Suprapubic skin (tissue), 4 donors: ENCODE data around the gene TCF12. TPM values are rescaled to one million over a fixed set of nuclear protein-coding genes. Genes with fewer than 3 reads are reported as not detected.
"Not testable (repeated sequence)": the region's sequence is repeated elsewhere in the genome, so short reads cannot be mapped to it uniquely, and the experiment has no call there.

ENCODE experiments used
- DNase-seq, 2 donors: peaks; one replicate each; pipeline ENCODE4 v3.0.0-alpha.2; 2019; ENCODE audit warnings: low spot score in 2 of 2
- H3K27ac ChIP-seq: fragments of 200-600 bp; sonication (generic); one replicate; pipeline ENCODE4 v1.5.1; 2019
- H3K27me3 ChIP-seq: fragments of 200-600 bp; sonication (generic); one replicate; pipeline ENCODE4 v1.5.1; 2019
- H3K36me3 ChIP-seq: fragments of 200-600 bp; sonication (generic); one replicate; pipeline ENCODE4 v1.5.1; 2019
- H3K4me1 ChIP-seq: fragments of 200-600 bp; sonication (generic); one replicate; pipeline ENCODE4 v1.5.1; 2019
- H3K4me3 ChIP-seq: fragments of 200-600 bp; sonication (generic); one replicate; pipeline ENCODE4 v1.5.1; 2019; ENCODE audit warnings: mild to moderate bottlenecking
- H3K9me3 ChIP-seq: fragments of 200-600 bp; sonication (generic); one replicate; pipeline ENCODE4 v1.5.1; 2019
- EP300 ChIP-seq: sonication (generic); formaldehyde crosslinking; IDR thresholded peaks from one replicate; pipeline ENCODE4 v1.6.1; 2017; ENCODE audit warnings: antibody characterized with exemption
- POLR2A ChIP-seq, 2 donors: fragments of 450-650 bp; IDR thresholded peaks; one replicate each; pipeline ENCODE4 v1.6.1; 2017; ENCODE audit warnings: antibody characterized with exemption in 2 of 2, mild to moderate bottlenecking in 2 of 2, moderate library complexity in 2 of 2
- POLR2AphosphoS5 ChIP-seq, 3 donors: sonication (generic); formaldehyde crosslinking; IDR thresholded peaks; one replicate each; pipeline ENCODE4 v1.6.1; 2017; ENCODE audit warnings: antibody characterized with exemption in 3 of 3
- WGBS: methylation state at CpG from one replicate; pipeline ENCODE4 v1.1.5; 2018; 5-methylcytosine and 5-hydroxymethylcytosine counted together
- total RNA-seq, 4 donors: library from RNA; depleted of rRNA; stranded (reverse); fragments of >200 nt; gene quantifications; one replicate each; pipeline ENCODE4 v1.1.0, GENCODE V29; 2016
- TF ChIP-seq, protein P1 (sequence below), 2 donors: fragments of 200-600 bp in 1 of 2; fragments of 450-650 bp in 1 of 2; sonication (generic) in 1 of 2; IDR thresholded peaks; one replicate each; pipeline ENCODE4 v1.5.1; 2016 to 2019; ENCODE audit warnings: antibody characterized with exemption in 2 of 2, mild to moderate bottlenecking in 1 of 2, moderate library complexity in 1 of 2

Gene TCF12
- total RNA-seq, 4 donors from 2014 or later = 91.3 to 118 (median 105) TPM

DNA sequence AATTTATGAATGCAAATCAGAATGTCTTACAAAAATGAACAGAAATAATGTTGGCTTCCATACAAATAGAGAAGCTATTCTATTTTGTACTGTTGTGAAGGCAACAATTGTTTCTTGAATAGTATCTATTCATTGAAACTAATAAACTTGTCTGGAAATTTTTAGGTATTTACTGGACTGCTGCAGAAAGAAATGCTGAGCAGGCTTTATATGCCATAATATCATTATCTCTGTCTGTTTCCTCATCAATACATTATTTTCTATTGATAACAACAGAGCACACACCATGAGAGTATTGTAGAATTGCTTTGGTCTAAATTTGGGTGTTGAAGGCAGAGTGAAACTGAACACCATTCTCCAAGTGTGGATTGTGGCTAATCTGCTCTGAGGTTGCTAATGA lies 241.3 kb downstream of the TCF12 start:
- no peaks in the 10 kb centered on the region for H3K27me3 ChIP-seq
- no peak overlapping the region for H3K4me3 ChIP-seq
- no peak overlapping the region for H3K27ac ChIP-seq
- no peak for TF ChIP-seq POLR2AphosphoS5 (IDR thresholded peaks at IDR 0.05)
- TF ChIP-seq, protein P1, sequence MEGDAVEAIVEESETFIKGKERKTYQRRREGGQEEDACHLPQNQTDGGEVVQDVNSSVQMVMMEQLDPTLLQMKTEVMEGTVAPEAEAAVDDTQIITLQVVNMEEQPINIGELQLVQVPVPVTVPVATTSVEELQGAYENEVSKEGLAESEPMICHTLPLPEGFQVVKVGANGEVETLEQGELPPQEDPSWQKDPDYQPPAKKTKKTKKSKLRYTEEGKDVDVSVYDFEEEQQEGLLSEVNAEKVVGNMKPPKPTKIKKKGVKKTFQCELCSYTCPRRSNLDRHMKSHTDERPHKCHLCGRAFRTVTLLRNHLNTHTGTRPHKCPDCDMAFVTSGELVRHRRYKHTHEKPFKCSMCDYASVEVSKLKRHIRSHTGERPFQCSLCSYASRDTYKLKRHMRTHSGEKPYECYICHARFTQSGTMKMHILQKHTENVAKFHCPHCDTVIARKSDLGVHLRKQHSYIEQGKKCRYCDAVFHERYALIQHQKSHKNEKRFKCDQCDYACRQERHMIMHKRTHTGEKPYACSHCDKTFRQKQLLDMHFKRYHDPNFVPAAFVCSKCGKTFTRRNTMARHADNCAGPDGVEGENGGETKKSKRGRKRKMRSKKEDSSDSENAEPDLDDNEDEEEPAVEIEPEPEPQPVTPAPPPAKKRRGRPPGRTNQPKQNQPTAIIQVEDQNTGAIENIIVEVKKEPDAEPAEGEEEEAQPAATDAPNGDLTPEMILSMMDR (IDR thresholded peaks at IDR 0.05) = no peak
- no peak for TF ChIP-seq EP300
- TF ChIP-seq POLR2A (IDR thresholded peaks at IDR 0.05) = no peak
- no peaks in the 10 kb centered on the region for H3K36me3 ChIP-seq
- H3K4me1 ChIP-seq = peaks cover 7% of the 10 kb centered on the region
- no peaks in the 10 kb centered on the region for H3K9me3 ChIP-seq
- DNase-seq = no peak

GRCh38 chr15:57160823-57161560 lies 242.5 kb downstream of the TCF12 start:
- WGBS = 89% methylated on average over 2 of the region's 2 CpGs
- Histone ChIP-seq H3K36me3 (no peaks in the 10 kb centered on the region), H3K4me1 (peaks cover 7% of the 10 kb centered on the region), H3K27ac (no peak overlapping the region), H3K4me3 (no peak overlapping the region), H3K27me3 (no peaks in the 10 kb centered on the region), H3K9me3 (no peaks in the 10 kb centered on the region)
- no peak for TF ChIP-seq POLR2AphosphoS5 (IDR thresholded peaks at IDR 0.05)
- no peak for TF ChIP-seq POLR2A (IDR thresholded peaks at IDR 0.05)
- TF ChIP-seq, protein P1 (IDR thresholded peaks at IDR 0.05) = no peak
- TF ChIP-seq EP300 = no peak
- DNase-seq = no peak

DNA sequence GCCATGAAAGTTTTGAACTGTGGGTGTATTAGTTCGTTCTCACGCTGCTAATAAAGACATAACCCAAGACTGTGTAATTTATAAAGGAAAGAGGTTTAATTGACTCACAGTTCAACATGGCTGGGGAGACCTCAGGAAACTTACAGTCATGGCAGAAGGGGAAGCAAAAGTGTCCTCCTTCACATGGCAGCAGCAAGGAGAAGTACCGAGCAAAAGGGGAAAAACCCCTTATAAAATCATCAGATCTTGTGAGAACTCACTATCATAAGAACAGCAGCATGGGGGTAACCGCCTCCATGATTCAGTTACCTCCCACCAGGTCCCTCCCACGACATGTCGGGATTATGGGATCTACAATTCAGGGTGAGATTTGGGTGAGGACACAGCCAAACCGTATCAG lies 245.8 kb downstream of the TCF12 start:
- peaks cover 12% of the 10 kb centered on the region for H3K36me3 ChIP-seq
- WGBS = 95% methylated on average over 7 of the region's 7 CpGs
- H3K27me3 ChIP-seq, H3K4me3 ChIP-seq, H3K27ac ChIP-seq, H3K4me1 ChIP-seq, H3K9me3 ChIP-seq, DNase-seq: not testable (repeated sequence)

GRCh38 chr15:57165992-57166391 lies 247.5 kb downstream of the TCF12 start:
- TF ChIP-seq, protein P1 (IDR thresholded peaks at IDR 0.05) = no peak
- Histone ChIP-seq H3K4me1 (no peaks in the 10 kb centered on the region), H3K4me3 (no peak overlapping the region), H3K27me3 (no peaks in the 10 kb centered on the region), H3K36me3 (peaks cover 12% of the 10 kb centered on the region), H3K9me3 (no peaks in the 10 kb centered on the region), H3K27ac (no peak overlapping the region)
- DNase-seq = no peak
- 62% methylated on average over 2 of the region's 2 CpGs for WGBS

GRCh38 chr15:57167821-57168395 lies 249.5 kb downstream of the TCF12 start:
- H3K9me3 ChIP-seq = no peaks in the 10 kb centered on the region
- H3K36me3 ChIP-seq = peaks cover 12% of the 10 kb centered on the region
- DNase-seq = no peak
- WGBS = 94% methylated on average over 3 of the region's 3 CpGs
- TF ChIP-seq POLR2AphosphoS5 (IDR thresholded peaks at IDR 0.05) = no peak
- TF ChIP-seq EP300 = no peak
- TF ChIP-seq, protein P1 (IDR thresholded peaks at IDR 0.05) = no peak
- no peak for TF ChIP-seq POLR2A (IDR thresholded peaks at IDR 0.05)
- H3K27me3 ChIP-seq = no peaks in the 10 kb centered on the region
- H3K4me3 ChIP-seq = no peak overlapping the region
- no peaks in the 10 kb centered on the region for H3K4me1 ChIP-seq
- no peak overlapping the region for H3K27ac ChIP-seq
